K562 (cell line): ENCODE measurements around the gene CAPN5.

Source experiments
- ARNT ChIP-seq, 2 experiments: fragments of 450-650 bp; IDR thresholded peaks; 2 replicates each; pipeline ENCODE4 v1.6.1; 2016; ENCODE audit warnings: mild to moderate bottlenecking in 1 of 2
- BHLHE40 ChIP-seq: IDR thresholded peaks from 2 replicates; pipeline ENCODE4 v1.6.1; 2011; ENCODE audit warnings: low read length, improper control_type of control experiment
- REST ChIP-seq, 2 experiments: fragments of 450-650 bp; formaldehyde crosslinking in 1 of 2; IDR thresholded peaks; 2 replicates each; pipeline versions ENCODE4 v1.4.0 to v1.6.1; 2014 to 2020; ENCODE audit warnings: mild to moderate bottlenecking in 2 of 2, borderline replicate concordance in 1 of 2, low read depth in 1 of 2
- ZNF778 ChIP-seq: fragments of 450-650 bp; formaldehyde crosslinking; IDR thresholded peaks from 2 replicates; pipeline ENCODE4 v1.4.0; 2020; ENCODE audit warnings: mild to moderate bottlenecking, moderate library complexity
- TF ChIP-seq, protein P1 (sequence below), 3 experiments: IDR thresholded peaks in 2 of 3; conservative IDR thresholded peaks in 1 of 3; 2 replicates each; pipeline ENCODE4 v1.5.1; 2011 to 2012; ENCODE audit warnings: low read length in 3 of 3, mild to moderate bottlenecking in 3 of 3, control low read depth in 2 of 3, improper control_type of control experiment in 1 of 3, inconsistent platforms in 1 of 3, low read depth in 1 of 3, mixed read lengths in 1 of 3, moderate library complexity in 1 of 3; ENCODE audit not compliant: insufficient read depth in 2 of 3
- TF ChIP-seq, protein P2 (sequence below): fragments of 450-650 bp; IDR thresholded peaks from 2 replicates; pipeline ENCODE4 v1.7.1; 2018; ENCODE audit warnings: mild to moderate bottlenecking, low read depth; ENCODE audit not compliant: partially characterized antibody

GRCh38 chr11:77130763-77131513 lies 64.2 kb downstream of the CAPN5 start:
- TF ChIP-seq REST (IDR thresholded peaks at IDR 0.05; ENCODE audit: borderline replicate concordance) (no peak), REST (CRISPR knock-in tag; IDR thresholded peaks at IDR 0.05; ENCODE audit: low read depth) (no peak), ZNF778 (no peak), BHLHE40 (no peak), ARNT (IDR thresholded peaks at IDR 0.05) (no peak)
- TF ChIP-seq, protein P1, sequence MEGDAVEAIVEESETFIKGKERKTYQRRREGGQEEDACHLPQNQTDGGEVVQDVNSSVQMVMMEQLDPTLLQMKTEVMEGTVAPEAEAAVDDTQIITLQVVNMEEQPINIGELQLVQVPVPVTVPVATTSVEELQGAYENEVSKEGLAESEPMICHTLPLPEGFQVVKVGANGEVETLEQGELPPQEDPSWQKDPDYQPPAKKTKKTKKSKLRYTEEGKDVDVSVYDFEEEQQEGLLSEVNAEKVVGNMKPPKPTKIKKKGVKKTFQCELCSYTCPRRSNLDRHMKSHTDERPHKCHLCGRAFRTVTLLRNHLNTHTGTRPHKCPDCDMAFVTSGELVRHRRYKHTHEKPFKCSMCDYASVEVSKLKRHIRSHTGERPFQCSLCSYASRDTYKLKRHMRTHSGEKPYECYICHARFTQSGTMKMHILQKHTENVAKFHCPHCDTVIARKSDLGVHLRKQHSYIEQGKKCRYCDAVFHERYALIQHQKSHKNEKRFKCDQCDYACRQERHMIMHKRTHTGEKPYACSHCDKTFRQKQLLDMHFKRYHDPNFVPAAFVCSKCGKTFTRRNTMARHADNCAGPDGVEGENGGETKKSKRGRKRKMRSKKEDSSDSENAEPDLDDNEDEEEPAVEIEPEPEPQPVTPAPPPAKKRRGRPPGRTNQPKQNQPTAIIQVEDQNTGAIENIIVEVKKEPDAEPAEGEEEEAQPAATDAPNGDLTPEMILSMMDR (IDR thresholded peaks at IDR 0.05 in 2 of 3, conservative IDR thresholded peaks at IDR 0.05 in 1 of 3; ENCODE audit: insufficient read depth in 2 of 3, low read depth in 1 of 3, low read length in 3 of 3) = no peak
- TF ChIP-seq, protein P2, sequence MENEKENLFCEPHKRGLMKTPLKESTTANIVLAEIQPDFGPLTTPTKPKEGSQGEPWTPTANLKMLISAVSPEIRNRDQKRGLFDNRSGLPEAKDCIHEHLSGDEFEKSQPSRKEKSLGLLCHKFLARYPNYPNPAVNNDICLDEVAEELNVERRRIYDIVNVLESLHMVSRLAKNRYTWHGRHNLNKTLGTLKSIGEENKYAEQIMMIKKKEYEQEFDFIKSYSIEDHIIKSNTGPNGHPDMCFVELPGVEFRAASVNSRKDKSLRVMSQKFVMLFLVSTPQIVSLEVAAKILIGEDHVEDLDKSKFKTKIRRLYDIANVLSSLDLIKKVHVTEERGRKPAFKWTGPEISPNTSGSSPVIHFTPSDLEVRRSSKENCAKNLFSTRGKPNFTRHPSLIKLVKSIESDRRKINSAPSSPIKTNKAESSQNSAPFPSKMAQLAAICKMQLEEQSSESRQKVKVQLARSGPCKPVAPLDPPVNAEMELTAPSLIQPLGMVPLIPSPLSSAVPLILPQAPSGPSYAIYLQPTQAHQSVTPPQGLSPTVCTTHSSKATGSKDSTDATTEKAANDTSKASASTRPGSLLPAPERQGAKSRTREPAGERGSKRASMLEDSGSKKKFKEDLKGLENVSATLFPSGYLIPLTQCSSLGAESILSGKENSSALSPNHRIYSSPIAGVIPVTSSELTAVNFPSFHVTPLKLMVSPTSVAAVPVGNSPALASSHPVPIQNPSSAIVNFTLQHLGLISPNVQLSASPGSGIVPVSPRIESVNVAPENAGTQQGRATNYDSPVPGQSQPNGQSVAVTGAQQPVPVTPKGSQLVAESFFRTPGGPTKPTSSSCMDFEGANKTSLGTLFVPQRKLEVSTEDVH = no peak
